ENCODE measurements around the gene C9orf50. TPM values are rescaled to one million over a fixed set of nuclear protein-coding genes. Genes with fewer than 3 reads are reported as not detected.

The C9orf50 gene
- total RNA-seq, 4 donors from 2014 or later, result 0.64 TPM; not detected in 3

DNA sequence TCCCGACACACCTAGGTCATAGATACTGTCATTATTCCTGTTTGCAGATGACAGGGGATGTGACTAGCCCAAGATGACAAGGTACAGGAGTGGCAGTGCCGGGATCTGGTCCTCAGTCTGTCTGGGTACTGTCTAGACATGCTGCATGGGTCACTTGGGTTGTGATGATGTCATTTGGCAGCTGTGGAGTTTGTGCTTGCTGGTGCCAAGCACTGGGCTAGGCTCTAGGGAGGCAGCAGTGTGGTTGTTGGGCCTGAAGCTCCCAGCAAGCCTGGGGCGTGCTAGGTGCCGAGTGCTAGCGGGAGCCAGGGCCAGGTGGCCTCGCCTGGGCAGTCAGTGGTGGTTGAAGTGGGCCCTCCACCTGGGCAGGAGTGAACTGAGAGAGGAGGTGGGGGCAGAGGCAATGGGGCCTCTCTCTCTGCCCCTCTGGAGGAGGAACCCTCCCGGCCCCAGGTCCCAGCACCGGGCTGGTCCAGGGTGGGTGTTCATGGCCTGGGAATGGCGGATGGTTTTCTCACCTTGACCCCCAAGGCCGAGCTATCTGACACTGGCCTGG, 29.9 kb upstream of the C9orf50 start:
- Histone ChIP-seq H3K27me3 (no peaks in the 10 kb centered on the region), H3K4me3 (no peak overlapping the region), H3K36me3 (no peaks in the 10 kb centered on the region), H3K9me3 (no peaks in the 10 kb centered on the region), H3K27ac (no peak overlapping the region), H3K4me1 (peaks cover 19% of the 10 kb centered on the region)
- no peak for DNase-seq (ENCODE audit: low spot score in 2 of 2)
- TF ChIP-seq EP300 (IDR thresholded peaks at IDR 0.05) (no peak), POLR2A (IDR thresholded peaks at IDR 0.05) (no peak), POLR2AphosphoS5 (IDR thresholded peaks at IDR 0.05) (no peak)
- TF ChIP-seq, protein P1, sequence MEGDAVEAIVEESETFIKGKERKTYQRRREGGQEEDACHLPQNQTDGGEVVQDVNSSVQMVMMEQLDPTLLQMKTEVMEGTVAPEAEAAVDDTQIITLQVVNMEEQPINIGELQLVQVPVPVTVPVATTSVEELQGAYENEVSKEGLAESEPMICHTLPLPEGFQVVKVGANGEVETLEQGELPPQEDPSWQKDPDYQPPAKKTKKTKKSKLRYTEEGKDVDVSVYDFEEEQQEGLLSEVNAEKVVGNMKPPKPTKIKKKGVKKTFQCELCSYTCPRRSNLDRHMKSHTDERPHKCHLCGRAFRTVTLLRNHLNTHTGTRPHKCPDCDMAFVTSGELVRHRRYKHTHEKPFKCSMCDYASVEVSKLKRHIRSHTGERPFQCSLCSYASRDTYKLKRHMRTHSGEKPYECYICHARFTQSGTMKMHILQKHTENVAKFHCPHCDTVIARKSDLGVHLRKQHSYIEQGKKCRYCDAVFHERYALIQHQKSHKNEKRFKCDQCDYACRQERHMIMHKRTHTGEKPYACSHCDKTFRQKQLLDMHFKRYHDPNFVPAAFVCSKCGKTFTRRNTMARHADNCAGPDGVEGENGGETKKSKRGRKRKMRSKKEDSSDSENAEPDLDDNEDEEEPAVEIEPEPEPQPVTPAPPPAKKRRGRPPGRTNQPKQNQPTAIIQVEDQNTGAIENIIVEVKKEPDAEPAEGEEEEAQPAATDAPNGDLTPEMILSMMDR (IDR thresholded peaks at IDR 0.05), result no peak
- WGBS, result 78% methylated on average over 9 of the region's 10 CpGs

DNA sequence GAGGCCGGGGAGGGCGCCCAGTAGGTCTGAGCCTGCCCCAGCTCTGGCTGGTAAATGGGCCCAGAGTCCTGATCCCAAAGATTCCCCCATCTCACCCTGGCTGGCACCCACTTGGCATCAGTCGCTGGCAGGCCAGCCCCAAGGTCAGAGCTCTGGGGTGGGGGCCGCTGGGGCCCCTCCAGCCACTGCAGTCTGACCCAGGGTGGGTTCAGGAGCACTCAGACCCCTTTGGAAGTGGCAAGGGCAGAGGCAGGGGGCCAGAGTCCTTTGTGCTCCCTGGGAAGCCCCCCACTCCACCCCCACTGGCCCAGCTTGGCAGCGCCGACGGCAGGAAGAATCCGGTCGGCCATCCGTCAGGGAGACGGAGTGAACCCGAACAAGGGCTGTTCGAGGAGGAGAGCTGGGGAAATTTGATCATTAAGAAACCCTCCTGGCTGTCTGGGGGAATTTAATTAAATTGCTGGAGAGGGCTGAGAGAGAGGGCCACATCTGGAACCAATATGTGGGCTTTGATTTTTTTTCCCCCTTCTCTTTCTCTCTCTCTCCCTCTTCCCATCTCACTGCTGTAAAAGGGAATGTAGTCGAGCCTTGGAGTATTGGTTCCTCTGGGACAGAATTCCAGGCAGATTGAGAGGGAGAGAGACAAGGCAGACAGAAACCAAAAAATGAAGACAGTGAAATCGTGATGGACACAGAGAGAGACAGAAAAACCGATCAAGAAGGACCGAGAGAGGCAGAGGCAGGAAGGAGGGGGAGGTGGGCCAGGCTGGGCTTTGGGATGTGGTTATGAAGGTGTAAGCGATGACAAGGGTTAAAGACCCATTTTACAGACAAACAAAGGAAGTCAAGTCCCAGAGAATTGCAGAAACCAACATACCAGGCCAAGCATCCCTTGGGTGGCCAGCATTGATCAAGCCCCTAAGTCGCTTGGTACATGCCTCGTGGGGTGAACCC, 29.1 kb upstream of the C9orf50 start:
- Histone ChIP-seq H3K4me1 (peaks cover 26% of the 10 kb centered on the region), H3K9me3 (no peaks in the 10 kb centered on the region), H3K36me3 (no peaks in the 10 kb centered on the region), H3K27me3 (no peaks in the 10 kb centered on the region), H3K27ac (peak overlapping the region; percentile 39), H3K4me3 (no peak overlapping the region)
- 73% methylated on average over 16 of the region's 20 CpGs for WGBS
- no peak for DNase-seq (ENCODE audit: low spot score in 2 of 2)
- no peak for TF ChIP-seq POLR2AphosphoS5 (IDR thresholded peaks at IDR 0.05)
- TF ChIP-seq EP300 (IDR thresholded peaks at IDR 0.05), result no peak

DNA sequence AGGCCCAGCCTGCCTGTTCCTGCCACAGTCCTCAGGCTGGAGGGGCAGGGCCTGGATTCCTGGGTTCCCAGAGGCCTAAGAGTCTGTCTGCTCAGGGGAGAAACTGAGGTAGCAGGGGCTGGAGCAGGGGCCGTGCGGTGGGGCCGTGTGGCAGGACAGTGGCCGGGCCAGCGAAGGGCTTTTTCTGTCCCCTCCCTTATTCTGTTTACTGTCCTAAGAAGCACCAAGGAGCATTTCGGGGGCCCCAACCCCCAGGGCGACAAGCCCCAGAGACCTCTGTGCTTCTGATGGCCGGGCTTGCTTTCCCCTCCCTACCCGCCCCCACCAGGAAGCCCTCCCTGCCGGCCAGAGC, 27.8 kb upstream of the C9orf50 start:
- DNase-seq (ENCODE audit: low spot score in 2 of 2), result no peak
- no peaks in the 10 kb centered on the region for H3K27me3 ChIP-seq
- TF ChIP-seq, protein P1 (IDR thresholded peaks at IDR 0.05), result no peak
- TF ChIP-seq POLR2A (IDR thresholded peaks at IDR 0.05), result no peak
- no peaks in the 10 kb centered on the region for H3K36me3 ChIP-seq
- peaks cover 29% of the 10 kb centered on the region for H3K4me1 ChIP-seq
- WGBS, result 86% methylated on average over 9 of the region's 10 CpGs
- H3K9me3 ChIP-seq, result no peaks in the 10 kb centered on the region
- H3K27ac ChIP-seq, result no peak overlapping the region
- H3K4me3 ChIP-seq, result no peak overlapping the region

DNA sequence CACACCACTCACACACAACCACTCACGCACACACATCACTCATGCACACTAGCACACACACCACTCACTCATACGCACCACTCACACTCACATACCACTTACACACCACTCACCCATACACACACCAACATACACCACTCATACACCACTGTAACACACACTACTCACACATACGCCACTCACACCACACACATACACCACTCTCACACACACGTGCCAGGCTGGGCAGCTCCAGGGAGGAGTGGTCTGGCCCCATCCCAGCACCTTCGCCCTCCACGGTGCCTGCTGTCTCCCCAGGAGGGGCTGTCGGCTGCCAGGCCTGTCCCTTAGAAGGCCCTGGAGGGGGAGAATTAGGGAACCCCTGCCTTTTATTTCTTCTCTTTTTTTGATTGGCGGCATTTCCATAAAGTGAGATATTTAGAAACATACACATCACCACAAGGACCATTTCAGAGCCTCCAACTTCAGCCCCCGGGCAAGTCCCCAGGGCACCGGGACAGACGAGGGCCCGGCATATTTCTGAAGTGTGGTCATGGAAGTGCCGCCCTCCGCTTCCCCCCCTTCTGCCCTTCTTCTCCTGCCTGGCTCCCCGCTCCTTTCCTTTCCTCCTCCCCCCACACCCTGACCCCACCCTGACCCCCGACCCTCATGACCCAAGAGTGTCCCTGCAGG, 27.3 kb upstream of the C9orf50 start:
- Histone ChIP-seq H3K27me3 (no peaks in the 10 kb centered on the region), H3K27ac (no peak overlapping the region), H3K4me1 (peaks cover 30% of the 10 kb centered on the region), H3K36me3 (no peaks in the 10 kb centered on the region), H3K4me3 (no peak overlapping the region), H3K9me3 (no peaks in the 10 kb centered on the region)
- DNase-seq (ENCODE audit: low spot score in 2 of 2), result no peak
- WGBS, result 63% methylated on average over 16 of the region's 16 CpGs
- TF ChIP-seq EP300 (IDR thresholded peaks at IDR 0.05) (no peak), POLR2A (IDR thresholded peaks at IDR 0.05) (no peak), POLR2AphosphoS5 (IDR thresholded peaks at IDR 0.05) (no peak)
- TF ChIP-seq, protein P1 (IDR thresholded peaks at IDR 0.05), result no peak

DNA sequence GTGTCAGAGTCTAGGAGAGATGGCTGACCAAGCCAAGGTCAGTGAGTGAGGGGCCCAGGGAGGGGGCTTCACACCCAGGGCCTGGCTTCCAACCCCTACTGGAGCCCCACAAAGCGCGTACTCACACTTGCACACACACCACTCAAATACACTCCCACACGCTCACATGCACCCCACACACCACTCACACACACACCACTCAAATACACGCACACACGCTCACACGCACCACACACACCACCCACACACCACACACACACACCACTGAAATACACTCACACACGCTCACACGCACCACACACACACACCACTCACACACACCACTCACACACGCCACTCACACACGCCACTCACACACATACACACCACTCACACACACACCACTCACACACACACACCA, 26.7 kb upstream of the C9orf50 start:
- WGBS, result 86% methylated on average over 10 of the region's 10 CpGs
- DNase-seq (ENCODE audit: low spot score in 2 of 2), result no peak
- no peaks in the 10 kb centered on the region for H3K27me3 ChIP-seq
- TF ChIP-seq POLR2A (IDR thresholded peaks at IDR 0.05) (no peak), POLR2AphosphoS5 (IDR thresholded peaks at IDR 0.05) (no peak), EP300 (IDR thresholded peaks at IDR 0.05) (no peak)
- TF ChIP-seq, protein P1 (IDR thresholded peaks at IDR 0.05), result no peak
- no peak overlapping the region for H3K27ac ChIP-seq
- peaks cover 31% of the 10 kb centered on the region for H3K4me1 ChIP-seq
- no peaks in the 10 kb centered on the region for H3K36me3 ChIP-seq
- no peak overlapping the region for H3K4me3 ChIP-seq
- no peaks in the 10 kb centered on the region for H3K9me3 ChIP-seq
